Prostate gland (tissue), 2 donors: ENCODE data around the gene OGFOD3. TPM values are rescaled to one million over a fixed set of nuclear protein-coding genes. Genes with fewer than 3 reads are reported as not detected.

ENCODE experiments used
- DNase-seq: peaks from one replicate; pipeline ENCODE4 v3.0.0-alpha.2; 2019; ENCODE audit warnings: low spot score
- H3K27ac ChIP-seq, 2 donors: fragments of 200-600 bp; sonication (generic); 2 replicates each; pipeline ENCODE4 v1.5.1; 2017 to 2019
- H3K27me3 ChIP-seq: fragments of 200-600 bp; sonication (generic); replicated peaks from 2 replicates; pipeline ENCODE4 v1.5.1; 2019; ENCODE audit not compliant: insufficient read depth
- H3K36me3 ChIP-seq, 2 donors: fragments of 200-600 bp; sonication (generic); 1 replicate in 1 of 2; 2 replicates in 1 of 2; pipeline versions ENCODE4 v1.5.1 to v1.8.1; 2017 to 2019
- H3K4me1 ChIP-seq: fragments of 200-600 bp; sonication (generic); replicated peaks from 2 replicates; pipeline ENCODE4 v1.5.1; 2019
- H3K4me3 ChIP-seq, 2 donors: fragments of 200-600 bp; sonication (generic); 2 replicates each; pipeline ENCODE4 v1.5.1; 2017 to 2019
- H3K9me3 ChIP-seq: fragments of 200-600 bp; sonication (generic); 2 replicates; pipeline ENCODE4 v1.5.1; 2017
- CTCF ChIP-seq, 4 experiments: fragments of 200-600 bp in 2 of 4; fragments of 450-650 bp in 2 of 4; sonication (generic) in 2 of 4; IDR thresholded peaks; 1 replicate in 3 of 4; 2 replicates in 1 of 4; pipeline ENCODE4 v1.5.1; 2016 to 2019; ENCODE audit warnings: antibody characterized with exemption in 4 of 4, mild to moderate bottlenecking in 2 of 4, moderate library complexity in 2 of 4
- POLR2A ChIP-seq: fragments of 450-650 bp; IDR thresholded peaks from one replicate; pipeline ENCODE4 v1.6.1; 2016; ENCODE audit warnings: antibody characterized with exemption, mild to moderate bottlenecking
- POLR2AphosphoS5 ChIP-seq: sonication (generic); formaldehyde crosslinking; IDR thresholded peaks from one replicate; pipeline ENCODE4 v1.6.1; 2017; ENCODE audit warnings: antibody characterized with exemption
- WGBS: methylation state at CpG from one replicate; pipeline ENCODE4 v1.1.5; 2018; 5-methylcytosine and 5-hydroxymethylcytosine counted together
- intact Hi-C: fragments of 100-400 bp; cut with DNase I; formaldehyde crosslinking; loops from one replicate; pipeline ENCODE4 v1.14.2; 2022
- total RNA-seq, 2 donors: library from RNA; depleted of rRNA; stranded (reverse); fragments of >200 nt; gene quantifications; one replicate each; pipeline ENCODE4 v1.1.0, GENCODE V29; 2016

The OGFOD3 gene
- total RNA-seq, 2 donors from 2014 or later: 41.0 to 65.8 TPM

GRCh38 chr17:82424001-82424862 lies 5.8 kb upstream of the OGFOD3 start:
- 80% methylated on average over 25 of the region's 25 CpGs for WGBS
- no peak for TF ChIP-seq POLR2AphosphoS5
- TF ChIP-seq POLR2A: no peak
- peak; percentile 19 to 61 (median 54) for TF ChIP-seq CTCF (IDR thresholded peaks at IDR 0.05)
- no peak for DNase-seq
- no peaks in the 10 kb centered on the region for H3K27me3 ChIP-seq
- H3K4me1 ChIP-seq: no peaks in the 10 kb centered on the region
- no peaks in the 10 kb centered on the region for H3K9me3 ChIP-seq
- no peak overlapping the region for H3K4me3 ChIP-seq
- intact Hi-C loops: no loop called here
- no peak overlapping the region for H3K27ac ChIP-seq
- H3K36me3 ChIP-seq: peaks cover 0 to 5% of the 10 kb centered on the region in 2 donors

GRCh38 chr17:82419540-82419939 lies 1.2 kb upstream of the OGFOD3 start:
- WGBS: 95% methylated on average over 2 of the region's 2 CpGs
- peak overlapping the region in 1 of 2 donors; percentile 96 for H3K27ac ChIP-seq
- intact Hi-C loops: loop anchor here (2.0 to 10.0 kb wide), 2 partner anchors 39 to 215 kb away; partner anchors contain the start of gene NARF
- no peak for TF ChIP-seq CTCF (IDR thresholded peaks at IDR 0.05)
- no peak for TF ChIP-seq POLR2A
- no peak for TF ChIP-seq POLR2AphosphoS5
- no peaks in the 10 kb centered on the region for H3K27me3 ChIP-seq
- peaks cover under 1% of the 10 kb centered on the region for H3K4me1 ChIP-seq
- no peak for DNase-seq
- H3K4me3 ChIP-seq: no peak overlapping the region
- H3K9me3 ChIP-seq: no peaks in the 10 kb centered on the region
- H3K36me3 ChIP-seq: peaks cover 0 to 5% of the 10 kb centered on the region in 2 donors

- intact Hi-C loops: loop anchor here (10.0 kb wide), 1 partner anchor 212 kb away; no protein-coding TSS in a partner anchor
- Histone ChIP-seq H3K36me3 (peaks cover 0 to 5% of the 10 kb centered on the region in 2 donors), H3K4me3 (no peak overlapping the region), H3K4me1 (peaks cover 6% of the 10 kb centered on the region), H3K27ac (no peak overlapping the region), H3K27me3 (no peaks in the 10 kb centered on the region), H3K9me3 (no peaks in the 10 kb centered on the region)
- DNase-seq: no peak
- no peak for TF ChIP-seq POLR2A
- no peak for TF ChIP-seq CTCF (IDR thresholded peaks at IDR 0.05)
- TF ChIP-seq POLR2AphosphoS5: no peak
- WGBS: 88% methylated on average over 6 of the region's 6 CpGs
These were observed 1.6 kb downstream of the OGFOD3 start for GRCh38 chr17:82416771-82417170.

GRCh38 chr17:82416264-82416663 lies 2.1 kb downstream of the OGFOD3 start:
- H3K4me3 ChIP-seq: no peak overlapping the region
- H3K9me3 ChIP-seq: no peaks in the 10 kb centered on the region
- peaks cover 0 to 1% of the 10 kb centered on the region in 2 donors for H3K36me3 ChIP-seq
- H3K4me1 ChIP-seq: peaks cover 6% of the 10 kb centered on the region
- DNase-seq: no peak
- intact Hi-C loops: loop anchor here (10.0 kb wide), 1 partner anchor 211 kb away; no protein-coding TSS in a partner anchor
- H3K27ac ChIP-seq: no peak overlapping the region
- H3K27me3 ChIP-seq: no peaks in the 10 kb centered on the region
- TF ChIP-seq POLR2AphosphoS5 (no peak), CTCF (IDR thresholded peaks at IDR 0.05) (no peak), POLR2A (no peak)
- WGBS: 86% methylated on average over 4 of the region's 4 CpGs
